Esophagus squamous epithelium (tissue), 4 donors: Measurements from ENCODE around the gene TRIM63.

Experiments used
- POLR2A ChIP-seq, 4 donors: fragments of 450-650 bp; IDR thresholded peaks; one replicate each; pipeline ENCODE4 v1.6.1; 2017; ENCODE audit warnings: antibody characterized with exemption in 4 of 4, mild to moderate bottlenecking in 4 of 4, moderate library complexity in 3 of 4
- TF ChIP-seq, protein P1 (sequence below), 6 experiments: fragments of 450-650 bp in 4 of 6; fragments of 200-600 bp in 2 of 6; sonication (generic) in 2 of 6; IDR thresholded peaks; one replicate each; pipeline ENCODE4 v1.5.1; 2016 to 2019; ENCODE audit warnings: antibody characterized with exemption in 6 of 6, mild to moderate bottlenecking in 4 of 6, moderate library complexity in 4 of 6

GRCh38 chr1:26003262-26003661, 64.2 kb downstream of the TRIM63 start:
- TF ChIP-seq, protein P1, sequence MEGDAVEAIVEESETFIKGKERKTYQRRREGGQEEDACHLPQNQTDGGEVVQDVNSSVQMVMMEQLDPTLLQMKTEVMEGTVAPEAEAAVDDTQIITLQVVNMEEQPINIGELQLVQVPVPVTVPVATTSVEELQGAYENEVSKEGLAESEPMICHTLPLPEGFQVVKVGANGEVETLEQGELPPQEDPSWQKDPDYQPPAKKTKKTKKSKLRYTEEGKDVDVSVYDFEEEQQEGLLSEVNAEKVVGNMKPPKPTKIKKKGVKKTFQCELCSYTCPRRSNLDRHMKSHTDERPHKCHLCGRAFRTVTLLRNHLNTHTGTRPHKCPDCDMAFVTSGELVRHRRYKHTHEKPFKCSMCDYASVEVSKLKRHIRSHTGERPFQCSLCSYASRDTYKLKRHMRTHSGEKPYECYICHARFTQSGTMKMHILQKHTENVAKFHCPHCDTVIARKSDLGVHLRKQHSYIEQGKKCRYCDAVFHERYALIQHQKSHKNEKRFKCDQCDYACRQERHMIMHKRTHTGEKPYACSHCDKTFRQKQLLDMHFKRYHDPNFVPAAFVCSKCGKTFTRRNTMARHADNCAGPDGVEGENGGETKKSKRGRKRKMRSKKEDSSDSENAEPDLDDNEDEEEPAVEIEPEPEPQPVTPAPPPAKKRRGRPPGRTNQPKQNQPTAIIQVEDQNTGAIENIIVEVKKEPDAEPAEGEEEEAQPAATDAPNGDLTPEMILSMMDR (IDR thresholded peaks at IDR 0.05): no peak
- no peak for TF ChIP-seq POLR2A (IDR thresholded peaks at IDR 0.05)
